ENCODE measurements around the gene ANKRD33. TPM values are rescaled to one million over a fixed set of nuclear protein-coding genes. Genes with fewer than 3 reads are reported as not detected.

Gene ANKRD33
- polyA plus RNA-seq, 4 donors = 0.04 TPM; not detected in 3

DNA sequence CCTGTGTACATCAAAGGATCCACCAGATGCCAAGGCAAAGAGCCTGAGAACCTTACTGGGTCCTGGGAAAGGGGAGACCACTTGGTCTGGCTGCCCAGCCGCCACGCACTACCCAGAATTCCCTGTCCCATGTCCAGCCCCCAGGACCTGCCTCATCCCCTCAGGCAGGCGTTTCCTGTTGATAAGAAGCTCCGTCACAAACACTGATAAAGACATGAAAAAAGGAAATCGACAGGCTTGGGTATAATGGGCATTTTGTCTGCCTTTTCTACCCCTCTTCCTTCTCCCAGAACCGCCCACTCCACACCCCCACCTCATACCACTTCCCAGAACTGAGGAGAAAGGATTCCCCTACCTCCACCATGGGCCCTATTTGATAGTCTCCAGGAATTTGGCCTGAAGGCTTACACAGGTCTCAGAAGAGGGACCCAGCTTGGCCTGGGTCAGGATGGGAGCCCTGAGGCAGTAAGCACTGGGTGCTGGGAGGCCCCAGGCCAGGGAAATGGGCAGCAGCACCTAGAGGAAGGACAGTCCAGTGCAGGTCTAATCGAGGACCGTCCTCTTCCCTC lies 38.2 kb downstream of the ANKRD33 start:
- H3K27ac ChIP-seq (ENCODE audit: low read depth in 1 of 3, low read length in 2 of 3) = peak overlapping the region in 1 of 3 donors; percentile 53
- H3K27me3 ChIP-seq (ENCODE audit: control insufficient read depth in 3 of 3, insufficient read depth in 3 of 3, low read length in 3 of 3) = no peaks in the 10 kb centered on the region
- no peak overlapping the region for H3K4me3 ChIP-seq (ENCODE audit: low read depth in 1 of 3, low read length in 3 of 3)
- DNase-seq = no peak
- 37 to 48% (median 43%) methylated on average over 8 of the region's 8 CpGs for WGBS, 3 donors
- H3K9me3 ChIP-seq (ENCODE audit: control insufficient read depth in 2 of 2, insufficient read depth in 1 of 2, low read depth in 1 of 2, low read length in 1 of 2) = no peaks in the 10 kb centered on the region
- H3K36me3 ChIP-seq (ENCODE audit: control insufficient read depth in 3 of 3, insufficient read depth in 2 of 3, low read depth in 1 of 3, low read length in 3 of 3) = peaks cover 0 to 5% (median 0%) of the 10 kb centered on the region in 3 donors
- peaks cover 0 to 31% (median 2%) of the 10 kb centered on the region in 3 donors for H3K4me1 ChIP-seq (ENCODE audit: control insufficient read depth in 3 of 3, insufficient read depth in 2 of 3, low read depth in 1 of 3, low read length in 2 of 3)
- FAIRE-seq = no peak

DNA sequence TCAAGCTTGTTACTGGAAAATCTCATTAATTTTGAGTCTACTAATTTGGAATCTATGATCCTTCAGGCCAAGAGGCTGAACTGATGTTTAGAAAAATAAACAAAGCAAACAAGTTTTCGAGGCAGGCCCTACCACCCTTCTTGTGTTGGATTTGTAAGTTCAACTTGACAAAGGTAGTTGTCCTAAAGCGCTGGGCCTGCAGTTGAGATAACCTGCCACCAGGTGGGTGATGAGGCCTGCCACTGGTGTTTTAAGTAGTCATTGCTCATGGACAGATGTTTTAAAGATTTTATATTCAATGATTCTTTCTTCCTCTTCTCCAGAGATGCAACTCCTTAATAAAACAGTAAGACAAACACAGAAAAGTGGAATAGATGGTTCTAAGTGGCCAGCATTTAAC lies 38.8 kb downstream of the ANKRD33 start:
- DNase-seq = peak; percentile 68 to 70
- Histone ChIP-seq H3K4me1 (ENCODE audit: control insufficient read depth in 3 of 3, insufficient read depth in 2 of 3, low read depth in 1 of 3, low read length in 2 of 3) (peaks cover 0 to 34% (median 2%) of the 10 kb centered on the region in 3 donors), H3K27ac (ENCODE audit: low read depth in 1 of 3, low read length in 2 of 3) (no peak overlapping the region), H3K36me3 (ENCODE audit: control insufficient read depth in 3 of 3, insufficient read depth in 2 of 3, low read depth in 1 of 3, low read length in 3 of 3) (peaks cover 0 to 5% (median 0%) of the 10 kb centered on the region in 3 donors), H3K27me3 (ENCODE audit: control insufficient read depth in 3 of 3, insufficient read depth in 3 of 3, low read length in 3 of 3) (no peaks in the 10 kb centered on the region), H3K9me3 (ENCODE audit: control insufficient read depth in 2 of 2, insufficient read depth in 1 of 2, low read depth in 1 of 2, low read length in 1 of 2) (no peaks in the 10 kb centered on the region), H3K4me3 (ENCODE audit: low read depth in 1 of 3, low read length in 3 of 3) (no peak overlapping the region)
- 59 to 69% (median 60%) methylated on average over 2 of the region's 2 CpGs for WGBS, 3 donors
- FAIRE-seq = no peak

DNA sequence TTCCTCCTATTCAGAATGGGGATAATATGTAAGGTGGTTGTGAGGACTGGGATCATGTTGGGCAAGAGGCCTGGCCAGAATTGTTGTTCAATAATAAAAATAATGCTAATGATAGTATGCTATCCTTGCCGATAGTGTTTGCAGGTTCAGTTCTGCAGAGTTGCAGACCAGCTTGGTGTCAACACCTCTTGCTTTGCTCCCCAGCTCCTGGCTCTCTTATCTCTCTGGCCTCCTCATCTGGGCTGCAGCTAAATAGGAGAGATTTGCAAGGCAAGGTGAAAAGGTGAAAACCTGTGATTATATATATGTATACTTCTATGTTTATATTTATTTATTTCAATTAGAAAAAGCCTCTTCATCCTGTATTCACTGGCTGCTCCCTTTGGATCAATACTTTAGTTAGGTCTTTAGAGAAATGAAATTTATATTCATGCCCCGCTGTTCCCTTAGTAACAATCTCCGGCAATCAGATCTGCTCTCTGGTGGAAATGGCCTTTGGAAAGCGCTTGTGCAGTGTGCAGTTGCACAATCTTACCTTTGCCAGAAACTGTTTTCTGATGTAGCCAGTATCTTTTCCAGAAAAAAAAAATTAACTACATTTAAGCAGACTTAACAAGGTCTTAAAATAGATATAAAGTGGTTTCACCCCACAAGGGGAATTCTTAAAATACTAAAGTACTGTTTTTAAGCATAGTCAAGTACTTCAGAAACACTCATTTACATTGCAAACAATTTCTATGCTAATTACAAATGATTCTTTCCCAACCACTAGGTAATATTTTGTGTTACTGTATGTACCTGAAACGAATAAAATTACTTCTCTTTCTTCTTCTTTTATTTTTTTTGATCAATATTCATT lies 44.5 kb downstream of the ANKRD33 start:
- DNase-seq (peak; percentile 70 to 75), FAIRE-seq (no peak)
- no peaks in the 10 kb centered on the region for H3K9me3 ChIP-seq (ENCODE audit: control insufficient read depth in 2 of 2, insufficient read depth in 1 of 2, low read depth in 1 of 2, low read length in 1 of 2)
- H3K4me1 ChIP-seq (ENCODE audit: control insufficient read depth in 3 of 3, insufficient read depth in 2 of 3, low read depth in 1 of 3, low read length in 2 of 3) = peaks cover 0 to 17% (median 1%) of the 10 kb centered on the region in 3 donors
- H3K27ac ChIP-seq (ENCODE audit: low read depth in 1 of 3, low read length in 2 of 3) = peak overlapping the region in 1 of 3 donors; percentile 36
- H3K36me3 ChIP-seq (ENCODE audit: control insufficient read depth in 3 of 3, insufficient read depth in 2 of 3, low read depth in 1 of 3, low read length in 3 of 3) = no peaks in the 10 kb centered on the region
- H3K4me3 ChIP-seq (ENCODE audit: low read depth in 1 of 3, low read length in 3 of 3) = no peak overlapping the region
- WGBS, 3 donors = 11 to 52% (median 34%) methylated on average over 5 of the region's 5 CpGs
- no peaks in the 10 kb centered on the region for H3K27me3 ChIP-seq (ENCODE audit: control insufficient read depth in 3 of 3, insufficient read depth in 3 of 3, low read length in 3 of 3)

DNA sequence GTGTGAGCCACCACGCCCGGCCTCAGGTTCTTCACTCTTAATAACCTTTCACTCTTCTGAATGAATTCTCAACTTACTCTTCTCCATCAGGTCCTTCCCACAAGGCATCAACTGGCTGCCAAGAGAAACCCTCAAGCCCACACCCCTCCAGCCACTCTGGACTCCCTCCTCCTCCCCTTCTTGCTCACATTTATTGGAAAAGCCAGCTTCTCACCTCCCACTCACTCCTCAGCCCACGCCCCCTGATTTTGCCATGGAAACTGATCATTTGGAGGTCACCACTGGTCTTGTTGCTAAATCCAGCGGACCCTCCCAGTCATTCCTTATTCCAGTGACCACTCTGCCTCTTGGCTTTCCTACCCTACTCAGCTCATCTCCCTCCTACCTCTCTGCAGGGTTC lies 46.2 kb downstream of the ANKRD33 start:
- FAIRE-seq (no peak), DNase-seq (no peak)
- Histone ChIP-seq H3K4me3 (ENCODE audit: low read depth in 1 of 3, low read length in 3 of 3) (no peak overlapping the region), H3K9me3 (ENCODE audit: control insufficient read depth in 2 of 2, insufficient read depth in 1 of 2, low read depth in 1 of 2, low read length in 1 of 2) (no peaks in the 10 kb centered on the region), H3K27ac (ENCODE audit: low read depth in 1 of 3, low read length in 2 of 3) (no peak overlapping the region), H3K27me3 (ENCODE audit: control insufficient read depth in 3 of 3, insufficient read depth in 3 of 3, low read length in 3 of 3) (no peaks in the 10 kb centered on the region), H3K36me3 (ENCODE audit: control insufficient read depth in 3 of 3, insufficient read depth in 2 of 3, low read depth in 1 of 3, low read length in 3 of 3) (no peaks in the 10 kb centered on the region), H3K4me1 (ENCODE audit: control insufficient read depth in 3 of 3, insufficient read depth in 2 of 3, low read depth in 1 of 3, low read length in 2 of 3) (peaks cover 0 to 17% (median 1%) of the 10 kb centered on the region in 3 donors)
- 86 to 93% (median 91%) methylated on average over 4 of the region's 4 CpGs for WGBS, 3 donors

DNA sequence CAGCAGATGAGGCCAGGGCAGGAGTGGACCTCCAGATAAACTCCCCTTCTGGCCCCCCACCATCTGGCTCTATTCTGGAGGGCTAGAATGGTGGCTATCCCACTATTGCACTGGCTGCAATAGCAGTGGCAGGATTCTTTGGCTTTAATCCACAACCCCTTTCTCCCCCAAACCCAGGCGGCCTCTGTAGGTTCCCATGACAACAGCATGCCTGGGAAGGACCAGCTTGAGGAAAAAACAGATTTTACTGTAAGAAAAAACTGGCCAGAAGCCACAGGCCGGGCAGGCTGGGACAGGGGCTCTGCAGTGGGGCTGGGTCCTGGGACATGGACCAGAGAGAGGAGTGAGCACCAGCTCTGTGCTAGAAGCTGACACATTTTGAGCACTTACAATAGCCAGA lies 50.0 kb downstream of the ANKRD33 start:
- WGBS, 3 donors = 68 to 82% (median 77%) methylated on average over 2 of the region's 2 CpGs
- no peak for FAIRE-seq

DNA sequence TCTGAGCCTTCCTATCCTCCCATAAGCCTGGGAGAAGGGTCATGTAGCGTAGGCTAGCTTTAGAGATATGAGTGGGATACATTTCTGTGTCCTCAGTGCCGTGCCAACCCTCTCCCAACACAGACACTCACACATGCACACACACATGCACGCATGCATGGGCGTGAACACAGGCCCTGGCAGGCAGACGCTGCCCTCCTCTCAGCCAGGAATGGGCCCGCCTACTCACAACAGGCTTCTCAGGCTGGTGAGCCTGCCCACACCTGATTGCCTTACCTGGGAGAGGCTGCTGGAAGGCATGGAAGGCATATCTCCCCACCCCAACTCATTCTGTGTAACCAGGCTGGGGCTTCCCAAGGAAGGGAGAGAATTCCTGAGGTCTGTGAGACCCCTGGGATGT lies 50.8 kb downstream of the ANKRD33 start:
- Histone ChIP-seq H3K4me1 (ENCODE audit: control insufficient read depth in 3 of 3, insufficient read depth in 2 of 3, low read depth in 1 of 3, low read length in 2 of 3) (peaks cover 0 to 16% (median 3%) of the 10 kb centered on the region in 3 donors), H3K27ac (ENCODE audit: low read depth in 1 of 3, low read length in 2 of 3) (no peak overlapping the region), H3K36me3 (ENCODE audit: control insufficient read depth in 3 of 3, insufficient read depth in 2 of 3, low read depth in 1 of 3, low read length in 3 of 3) (no peaks in the 10 kb centered on the region), H3K4me3 (ENCODE audit: low read depth in 1 of 3, low read length in 3 of 3) (no peak overlapping the region), H3K27me3 (ENCODE audit: control insufficient read depth in 3 of 3, insufficient read depth in 3 of 3, low read length in 3 of 3) (no peaks in the 10 kb centered on the region), H3K9me3 (ENCODE audit: control insufficient read depth in 2 of 2, insufficient read depth in 1 of 2, low read depth in 1 of 2, low read length in 1 of 2) (no peaks in the 10 kb centered on the region)
- FAIRE-seq (no peak), DNase-seq (peak in 1 of 2 donors; percentile 40)
- WGBS, 3 donors = 54 to 71% (median 65%) methylated on average over 6 of the region's 6 CpGs

More for the DNA sequence above, 50.0 kb downstream of the ANKRD33 start:
- no peaks in the 10 kb centered on the region for H3K27me3 ChIP-seq (ENCODE audit: control insufficient read depth in 3 of 3, insufficient read depth in 3 of 3, low read length in 3 of 3)
- no peak overlapping the region for H3K4me3 ChIP-seq (ENCODE audit: low read depth in 1 of 3, low read length in 3 of 3)
- peaks cover 0 to 20% (median 3%) of the 10 kb centered on the region in 3 donors for H3K4me1 ChIP-seq (ENCODE audit: control insufficient read depth in 3 of 3, insufficient read depth in 2 of 3, low read depth in 1 of 3, low read length in 2 of 3)
- no peaks in the 10 kb centered on the region for H3K36me3 ChIP-seq (ENCODE audit: control insufficient read depth in 3 of 3, insufficient read depth in 2 of 3, low read depth in 1 of 3, low read length in 3 of 3)
- DNase-seq = no peak
- no peaks in the 10 kb centered on the region for H3K9me3 ChIP-seq (ENCODE audit: control insufficient read depth in 2 of 2, insufficient read depth in 1 of 2, low read depth in 1 of 2, low read length in 1 of 2)
- no peak overlapping the region for H3K27ac ChIP-seq (ENCODE audit: low read depth in 1 of 3, low read length in 2 of 3)

DNA sequence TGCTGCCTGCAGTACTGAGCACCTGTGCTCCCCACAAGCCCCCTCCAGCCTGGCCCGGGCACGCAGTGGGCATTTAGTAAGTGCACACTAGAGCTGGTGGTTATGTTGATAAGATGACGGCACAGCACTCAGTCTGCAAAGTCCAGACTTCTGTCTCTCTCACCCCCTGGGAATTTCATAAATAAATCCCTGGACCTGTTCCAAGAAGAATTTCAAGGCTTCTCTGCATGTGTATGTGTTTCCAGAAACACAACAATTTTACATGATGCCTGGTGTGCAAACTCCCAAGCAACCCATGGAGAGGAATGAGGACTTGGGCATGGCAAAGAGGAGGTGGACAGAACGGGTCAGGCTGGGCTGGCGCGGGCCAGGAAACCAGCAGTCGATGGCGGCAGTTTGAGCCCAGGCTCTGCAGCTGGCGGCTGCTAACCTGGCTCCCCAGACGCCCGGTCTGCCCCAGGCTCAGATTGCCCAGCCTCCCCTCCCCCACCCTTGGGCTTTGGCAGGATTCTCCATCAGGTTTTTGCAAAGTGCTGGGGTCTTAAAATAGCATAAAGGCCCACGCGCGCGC lies 53.2 kb downstream of the ANKRD33 start:
- H3K4me1 ChIP-seq (ENCODE audit: control insufficient read depth in 3 of 3, insufficient read depth in 2 of 3, low read depth in 1 of 3, low read length in 2 of 3) = peaks cover 0 to 16% (median 2%) of the 10 kb centered on the region in 3 donors
- FAIRE-seq (no peak), DNase-seq (peak in 1 of 2 donors; percentile 35)
- H3K27ac ChIP-seq (ENCODE audit: low read depth in 1 of 3, low read length in 2 of 3) = peak overlapping the region in 1 of 3 donors; percentile 5
- no peaks in the 10 kb centered on the region for H3K36me3 ChIP-seq (ENCODE audit: control insufficient read depth in 3 of 3, insufficient read depth in 2 of 3, low read depth in 1 of 3, low read length in 3 of 3)
- H3K27me3 ChIP-seq (ENCODE audit: control insufficient read depth in 3 of 3, insufficient read depth in 3 of 3, low read length in 3 of 3) = no peaks in the 10 kb centered on the region
- H3K9me3 ChIP-seq (ENCODE audit: control insufficient read depth in 2 of 2, insufficient read depth in 1 of 2, low read depth in 1 of 2, low read length in 1 of 2) = peaks cover 0 to 7% of the 10 kb centered on the region in 2 donors
- 23 to 48% (median 28%) methylated on average over 14 to 15 of the region's 15 CpGs for WGBS, 3 donors
- H3K4me3 ChIP-seq (ENCODE audit: low read depth in 1 of 3, low read length in 3 of 3) = no peak overlapping the region

Measured in small intestine (tissue), 7 donors.